Activated CD4-positive, alpha-beta T cell treated with anti-CD3 and anti-CD28 coated beads for 36 hours (primary cell): ENCODE data around the gene MOGAT3. TPM values are rescaled to one million over a fixed set of nuclear protein-coding genes. Genes with fewer than 3 reads are reported as not detected.
"Not testable (repeated sequence)": the region's sequence is repeated elsewhere in the genome, so short reads cannot be mapped to it uniquely, and the experiment has no call there.

ENCODE experiments used
- ATAC-seq: fragments of 200-7000 bp; cut with Tn5 transposase; one replicate; pipeline ENCODE4 v1.10.0; 2021; ENCODE audit warnings: mild to moderate bottlenecking, moderate library complexity
- CTCF ChIA-PET: fragments of 350-600 bp; sonication (Branson Sonifier 250); formaldehyde crosslinking; loops from one replicate; lab custom pipeline; 2021; ENCODE audit warnings: antibody characterized with exemption; lab: Charles Lee
- POLR2A ChIA-PET: fragments of 350-600 bp; sonication (Branson Sonifier 250); formaldehyde crosslinking; loops from one replicate; lab custom pipeline; 2021; ENCODE audit warnings: antibody characterized with exemption, inconsistent platforms; lab: Charles Lee
- DNase-seq: peaks from one replicate; pipeline ENCODE4 v3.0.0-alpha.2; 2020
- H3K27ac Mint-ChIP-seq: one replicate; pipeline ENCODE4 v1.8.0; 2021; ENCODE audit warnings: mixed read lengths
- H3K27me3 Mint-ChIP-seq: one replicate; pipeline ENCODE4 v1.8.0; 2021; ENCODE audit warnings: mixed read lengths
- H3K36me3 Mint-ChIP-seq: one replicate; pipeline ENCODE4 v1.8.0; 2021; ENCODE audit warnings: low read depth, mixed read lengths
- H3K4me1 Mint-ChIP-seq: one replicate; pipeline ENCODE4 v1.8.0; 2021; ENCODE audit warnings: mixed read lengths
- H3K4me3 Mint-ChIP-seq: one replicate; pipeline ENCODE4 v1.8.0; 2021; ENCODE audit warnings: mild to moderate bottlenecking, moderate library complexity, mixed read lengths
- H3K9me3 Mint-ChIP-seq: one replicate; pipeline ENCODE4 v1.8.0; 2021; ENCODE audit warnings: low read depth, mixed read lengths
- intact Hi-C, 2 experiments: fragments of 100-400 bp; cut with DNase I in 1 of 2; cut with micrococcal nuclease in 1 of 2; formaldehyde crosslinking; loops; one replicate each; pipeline versions ENCODE4 v1.14.2 to v1.15.1; 2022 to 2024; cut with DNase I, micrococcal nuclease
- total RNA-seq, 2 experiments: library from RNA; stranded (reverse); gene quantifications; one replicate each; pipeline ENCODE4 v1.2.3, GENCODE V29; 2021

The MOGAT3 gene
- total RNA-seq, 2 experiments from 2014 or later = not detected

DNA sequence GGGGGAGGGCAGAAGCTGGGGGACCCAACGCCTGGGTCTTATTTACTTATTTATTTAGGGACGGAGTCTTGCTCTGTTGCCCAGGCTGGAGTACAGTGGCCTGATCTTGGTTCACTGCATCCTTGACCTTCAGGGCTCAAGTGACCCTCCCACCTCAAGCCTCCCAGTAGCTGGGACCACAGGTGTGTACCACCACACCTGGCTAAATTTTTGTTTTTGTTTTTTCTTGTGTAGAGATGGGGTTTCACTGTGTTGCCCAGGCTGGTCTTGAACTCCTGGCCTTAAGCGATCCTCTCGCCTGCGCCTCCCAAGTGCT, 1.7 kb upstream of the MOGAT3 start:
- intact Hi-C loops = no loop called here
- Mint-ChIP-seq H3K9me3 (no peaks in the 10 kb centered on the region), H3K4me3 (no peak overlapping the region), H3K27ac (no peak overlapping the region), H3K4me1 (peaks cover 4% of the 10 kb centered on the region), H3K27me3 (peaks cover 21% of the 10 kb centered on the region), H3K36me3 (peaks cover 7% of the 10 kb centered on the region)
- CTCF ChIA-PET = interaction anchor here (0.6 to 2.9 kb wide), 3 partner anchors 10 to 210 kb away, joined by 3 to 11 read pairs (median 4); no protein-coding TSS in a partner anchor
- DNase-seq = no peak
- ATAC-seq = no peak
- POLR2A ChIA-PET = no interaction called here

DNA sequence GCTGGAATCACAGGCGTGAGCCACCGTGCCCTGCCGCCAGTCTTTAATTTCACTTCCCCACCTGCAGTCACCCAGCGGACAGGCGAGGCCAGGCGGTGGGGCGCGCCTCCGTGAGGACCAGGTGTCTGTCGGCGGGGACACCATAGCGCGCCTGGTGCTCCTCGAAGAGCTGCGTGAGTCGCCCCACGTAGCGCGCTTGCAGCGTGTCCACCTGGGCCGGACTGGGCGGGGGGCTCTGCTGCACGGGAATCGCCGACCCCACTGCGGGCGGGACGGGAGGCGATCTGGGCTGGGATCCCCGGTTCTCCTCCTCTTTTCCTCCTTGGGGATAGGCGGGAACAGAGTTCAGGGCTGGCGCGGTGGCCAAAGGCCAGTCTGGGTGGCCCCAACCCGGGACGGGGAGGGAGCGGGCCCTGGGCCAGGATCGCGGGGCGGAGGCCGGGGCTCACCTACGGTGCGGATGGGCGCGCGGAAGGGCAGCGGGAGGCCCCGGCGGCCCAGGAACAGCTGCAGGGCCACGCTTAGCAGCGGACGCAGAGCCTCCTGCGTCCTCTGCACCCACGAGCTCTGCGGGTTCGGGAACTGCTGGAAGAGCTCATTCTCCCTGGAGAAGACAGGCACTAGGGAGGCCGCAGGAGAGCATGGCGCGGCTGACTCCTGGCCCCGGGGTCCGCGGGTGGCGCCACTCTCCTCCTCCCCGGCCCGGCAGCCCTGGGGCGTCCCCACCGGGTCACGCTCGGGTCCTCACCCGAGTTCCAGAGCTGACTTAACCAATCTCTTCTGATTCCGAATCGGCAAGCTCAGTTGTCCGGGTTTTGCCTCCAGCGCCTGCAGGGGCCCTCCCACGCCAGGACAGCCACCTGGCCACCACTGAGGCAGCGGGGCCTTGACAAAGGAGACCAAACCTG, 1.1 kb upstream of the MOGAT3 start:
- ATAC-seq (no peak), DNase-seq (no peak)
- H3K9me3 Mint-ChIP-seq = no peaks in the 10 kb centered on the region
- intact Hi-C loops = no loop called here
- H3K27me3 Mint-ChIP-seq = peaks cover 21% of the 10 kb centered on the region
- peaks cover 7% of the 10 kb centered on the region for H3K36me3 Mint-ChIP-seq
- ChIA-PET POLR2A (no interaction called here), CTCF (interaction anchor here (0.6 to 2.9 kb wide), 3 partner anchors 9 to 211 kb away, joined by 3 to 11 read pairs (median 4); no protein-coding TSS in a partner anchor)
- H3K4me3 Mint-ChIP-seq = no peak overlapping the region
- peaks cover 4% of the 10 kb centered on the region for H3K4me1 Mint-ChIP-seq
- no peak overlapping the region for H3K27ac Mint-ChIP-seq

GRCh38 chr7:101200504-101200861, 353 bp downstream of the MOGAT3 start:
- CTCF ChIA-PET = interaction anchor here (0.7 to 1.1 kb wide), 2 partner anchors 8 to 60 kb away, joined by 3 read pairs; no protein-coding TSS in a partner anchor
- no peak for DNase-seq
- no peaks in the 10 kb centered on the region for H3K9me3 Mint-ChIP-seq
- H3K27me3 Mint-ChIP-seq = peaks cover 21% of the 10 kb centered on the region
- H3K36me3 Mint-ChIP-seq = no peaks in the 10 kb centered on the region
- H3K4me3 Mint-ChIP-seq = no peak overlapping the region
- no peak for ATAC-seq
- intact Hi-C loops = no loop called here
- H3K4me1 Mint-ChIP-seq = peaks cover 4% of the 10 kb centered on the region
- POLR2A ChIA-PET = no interaction called here
- no peak overlapping the region for H3K27ac Mint-ChIP-seq

DNA sequence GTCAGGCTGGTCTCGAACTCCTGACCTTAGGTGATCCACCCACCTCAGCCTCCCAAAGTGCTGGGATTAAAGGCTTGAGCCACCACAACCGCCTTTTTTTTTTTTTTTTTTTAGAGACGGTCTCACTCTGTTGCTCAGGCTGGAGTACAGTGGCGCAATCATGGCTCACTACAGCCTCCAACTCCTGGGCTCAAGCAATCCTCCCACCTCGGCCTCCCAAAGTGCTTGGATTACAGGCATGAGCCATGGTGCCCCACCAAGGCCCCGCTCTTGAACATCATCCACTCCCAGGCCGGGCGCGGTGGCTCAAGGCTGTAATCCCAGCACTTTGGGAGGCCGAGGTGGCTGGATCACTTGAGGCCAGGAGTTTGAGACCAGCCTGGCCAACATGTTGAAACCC, 1.3 kb downstream of the MOGAT3 start:
- H3K4me1 Mint-ChIP-seq, intact Hi-C loops, DNase-seq, H3K4me3 Mint-ChIP-seq, H3K36me3 Mint-ChIP-seq, H3K9me3 Mint-ChIP-seq, ATAC-seq, POLR2A ChIA-PET, H3K27ac Mint-ChIP-seq: not testable (repeated sequence)
- peaks cover 23% of the 10 kb centered on the region for H3K27me3 Mint-ChIP-seq
- CTCF ChIA-PET = interaction anchor here (0.9 kb wide), 1 partner anchor 53 kb away, joined by 4 read pairs; no protein-coding TSS in a partner anchor

DNA sequence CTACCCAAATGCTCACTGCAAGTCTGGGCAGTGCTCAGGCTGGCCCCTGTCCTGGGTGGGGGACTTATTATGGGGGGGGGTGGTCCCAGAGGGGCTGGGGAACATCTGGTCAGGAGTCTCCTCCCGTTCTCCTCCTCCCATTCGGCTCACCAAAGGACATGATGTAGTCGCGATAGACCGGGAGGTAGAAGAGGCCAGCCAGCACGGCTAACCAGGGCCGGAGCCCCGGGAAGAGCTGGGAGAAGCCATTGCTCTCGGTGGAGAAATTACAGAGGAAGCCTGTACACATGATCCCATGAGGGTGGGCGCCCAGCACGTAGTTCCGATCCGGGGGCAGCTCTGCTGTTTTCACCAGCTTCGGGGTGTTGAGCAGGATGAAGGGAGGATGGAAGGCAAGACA, 2.4 kb downstream of the MOGAT3 start:
- no peaks in the 10 kb centered on the region for H3K36me3 Mint-ChIP-seq
- DNase-seq (no peak), ATAC-seq (no peak)
- H3K4me1 Mint-ChIP-seq = peaks cover 2% of the 10 kb centered on the region
- H3K4me3 Mint-ChIP-seq = no peak overlapping the region
- ChIA-PET POLR2A (no interaction called here), CTCF (interaction anchor here (0.9 kb wide), 1 partner anchor 52 kb away, joined by 4 read pairs; no protein-coding TSS in a partner anchor)
- H3K9me3 Mint-ChIP-seq = no peaks in the 10 kb centered on the region
- intact Hi-C loops = no loop called here
- no peak overlapping the region for H3K27ac Mint-ChIP-seq
- H3K27me3 Mint-ChIP-seq = peaks cover 22% of the 10 kb centered on the region

GRCh38 chr7:101197991-101198390, 2.8 kb downstream of the MOGAT3 start:
- ChIA-PET CTCF (no interaction called here), POLR2A (no interaction called here)
- no peaks in the 10 kb centered on the region for H3K9me3 Mint-ChIP-seq
- H3K27me3 Mint-ChIP-seq = peaks cover 21% of the 10 kb centered on the region
- DNase-seq (no peak), ATAC-seq (no peak)
- no peak overlapping the region for H3K4me3 Mint-ChIP-seq
- no peaks in the 10 kb centered on the region for H3K36me3 Mint-ChIP-seq
- no peak overlapping the region for H3K27ac Mint-ChIP-seq
- peaks cover 2% of the 10 kb centered on the region for H3K4me1 Mint-ChIP-seq
- intact Hi-C loops = no loop called here

DNA sequence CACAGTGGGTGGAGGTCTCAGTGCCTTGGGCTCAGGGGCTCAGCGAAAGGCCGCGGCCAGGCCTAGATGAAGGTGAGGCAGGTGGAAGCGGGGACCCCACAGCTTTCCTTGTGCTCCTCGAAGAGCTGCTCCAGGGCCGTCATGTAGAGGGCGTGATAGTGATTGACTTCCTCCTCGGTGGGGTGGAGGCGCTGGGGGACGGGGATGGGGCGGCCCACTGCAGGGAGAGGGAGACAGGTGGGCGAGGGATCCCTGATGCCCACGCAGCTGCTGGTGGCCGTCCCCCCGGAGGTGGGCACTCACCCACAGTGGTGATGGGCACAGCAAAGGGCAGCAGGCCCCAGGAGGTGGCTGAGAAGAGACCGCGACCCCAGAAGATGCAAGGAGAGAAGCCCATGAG, 5.0 kb downstream of the MOGAT3 start:
- Mint-ChIP-seq H3K9me3 (no peaks in the 10 kb centered on the region), H3K27me3 (peaks cover 10% of the 10 kb centered on the region), H3K27ac (no peak overlapping the region), H3K4me3 (no peak overlapping the region), H3K4me1 (peaks cover under 1% of the 10 kb centered on the region), H3K36me3 (no peaks in the 10 kb centered on the region)
- no peak for ATAC-seq
- CTCF ChIA-PET = interaction anchor here (2.5 to 5.0 kb wide), 2 partner anchors 52 to 86 kb away, joined by 29 to 37 read pairs; no protein-coding TSS in a partner anchor
- POLR2A ChIA-PET = no interaction called here
- intact Hi-C loops = no loop called here
- DNase-seq = no peak

- ChIA-PET CTCF (interaction anchor here (5.8 kb wide), 1 partner anchor 46 kb away, joined by 132 read pairs; no protein-coding TSS in a partner anchor), POLR2A (no interaction called here)
- H3K4me3 Mint-ChIP-seq = no peak overlapping the region
- no peak for DNase-seq
- no peaks in the 10 kb centered on the region for H3K4me1 Mint-ChIP-seq
- H3K36me3 Mint-ChIP-seq = no peaks in the 10 kb centered on the region
- H3K27ac Mint-ChIP-seq = no peak overlapping the region
- no peak for ATAC-seq
- no peaks in the 10 kb centered on the region for H3K9me3 Mint-ChIP-seq
- H3K27me3 Mint-ChIP-seq = peaks cover 8% of the 10 kb centered on the region
- intact Hi-C loops = no loop called here
Observed at GRCh38 chr7:101189109-101189508, 11.7 kb downstream of the MOGAT3 start.

DNA sequence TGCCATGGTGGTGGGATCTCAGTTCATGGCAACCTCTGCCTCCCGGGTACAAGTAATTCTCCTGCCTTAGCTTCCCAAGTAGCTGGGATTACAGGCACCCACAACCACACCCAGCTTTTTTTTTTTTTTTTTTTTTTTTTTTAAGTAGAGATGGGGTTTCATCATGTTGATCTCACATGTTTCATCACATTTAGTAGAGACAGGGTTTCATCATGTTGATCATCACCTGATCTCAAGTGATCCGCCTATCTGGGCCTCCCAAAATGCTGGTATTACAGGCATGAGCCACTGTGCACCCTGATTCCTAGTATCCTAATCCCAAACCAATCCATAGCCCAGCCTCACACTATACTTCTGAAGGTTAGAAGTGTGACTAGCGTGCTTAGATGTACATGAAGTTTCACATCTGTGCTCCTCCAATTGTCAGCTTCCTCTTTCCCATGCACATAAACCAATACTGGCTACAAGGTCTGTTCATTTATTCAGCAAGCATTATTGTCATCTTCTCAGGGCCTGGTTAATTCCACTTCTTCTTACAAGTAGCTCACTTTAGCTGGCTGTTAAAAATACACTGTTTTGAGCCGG, 13.9 kb downstream of the MOGAT3 start:
- no peaks in the 10 kb centered on the region for H3K4me1 Mint-ChIP-seq
- CTCF ChIA-PET = interaction anchor here (0.7 to 1.2 kb wide), 2 partner anchors 17 to 43 kb away, joined by 4 to 5 read pairs; no protein-coding TSS in a partner anchor
- H3K27me3 Mint-ChIP-seq = peaks cover 17% of the 10 kb centered on the region
- DNase-seq = no peak
- no peak overlapping the region for H3K27ac Mint-ChIP-seq
- POLR2A ChIA-PET = no interaction called here
- H3K4me3 Mint-ChIP-seq = no peak overlapping the region
- intact Hi-C loops = no loop called here
- no peak for ATAC-seq
- no peaks in the 10 kb centered on the region for H3K36me3 Mint-ChIP-seq
- H3K9me3 Mint-ChIP-seq = no peaks in the 10 kb centered on the region

DNA sequence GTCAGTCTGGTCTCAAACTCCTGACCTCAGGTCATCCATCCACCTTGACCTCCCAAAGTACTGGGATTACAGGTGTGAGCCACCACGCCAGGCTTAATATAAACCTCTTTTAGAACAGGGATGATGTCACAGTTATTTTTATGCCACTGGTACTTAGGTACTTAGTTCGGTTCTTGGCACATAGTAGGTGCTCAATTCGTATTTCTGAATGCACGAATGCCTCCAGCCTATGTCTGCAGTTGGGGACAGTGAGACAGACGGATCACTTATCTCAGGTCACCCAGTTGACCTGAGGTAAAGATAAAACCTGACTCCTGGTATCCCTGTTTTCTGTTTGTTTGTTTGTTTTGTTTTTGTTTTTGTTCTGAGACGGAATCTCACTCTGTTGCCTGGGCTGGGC, 14.6 kb downstream of the MOGAT3 start:
- CTCF ChIA-PET = interaction anchor here (0.7 kb wide), 1 partner anchor 42 kb away, joined by 4 read pairs; no protein-coding TSS in a partner anchor
- Mint-ChIP-seq H3K9me3 (no peaks in the 10 kb centered on the region), H3K4me1 (no peaks in the 10 kb centered on the region), H3K27ac (no peak overlapping the region), H3K36me3 (no peaks in the 10 kb centered on the region), H3K4me3 (no peak overlapping the region), H3K27me3 (peaks cover 19% of the 10 kb centered on the region)
- no peak for DNase-seq
- intact Hi-C loops = no loop called here
- POLR2A ChIA-PET = interaction anchor here (0.6 kb wide), 1 partner anchor 39 kb away, joined by 5 read pairs; no protein-coding TSS in a partner anchor
- no peak for ATAC-seq

- Mint-ChIP-seq H3K4me3 (no peak overlapping the region), H3K27ac (no peak overlapping the region), H3K4me1 (peaks cover 3% of the 10 kb centered on the region), H3K9me3 (no peaks in the 10 kb centered on the region), H3K36me3 (no peaks in the 10 kb centered on the region), H3K27me3 (peaks cover 25% of the 10 kb centered on the region)
- no peak for DNase-seq
- POLR2A ChIA-PET = no interaction called here
- CTCF ChIA-PET = interaction anchor here (1.0 to 1.3 kb wide), 2 partner anchors 41 to 98 kb away, joined by 3 read pairs; no protein-coding TSS in a partner anchor
- intact Hi-C loops = no loop called here
- ATAC-seq = no peak
Observed at GRCh38 chr7:101185258-101185839, 15.5 kb downstream of the MOGAT3 start.
